DOHH2 (cell line): Measurements from ENCODE around the gene PPARD.

Experiments used
- H3F3A ChIP-seq: fragments of 200-600 bp; sonication (generic), shearing (Covaris generic); 2 replicates; pipeline ENCODE4 v1.6.0; 2016; ENCODE audit warnings: antibody characterized with exemption, mild to moderate bottlenecking; ENCODE audit not compliant: control insufficient read depth, insufficient read depth
- H3K27ac ChIP-seq: fragments of 200-600 bp; sonication (generic); 2 replicates; pipeline ENCODE4 v1.5.1; 2014; ENCODE audit warnings: low read depth, mild to moderate bottlenecking, low read length, moderate library complexity
- H3K27me3 ChIP-seq: fragments of 200-600 bp; sonication (generic); 2 replicates; pipeline ENCODE4 v1.6.1; 2014; ENCODE audit warnings: mild to moderate bottlenecking, low read length, mixed read lengths; ENCODE audit not compliant: control insufficient read depth
- H3K36me3 ChIP-seq: fragments of 200-600 bp; sonication (generic); 2 replicates; pipeline ENCODE4 v1.6.1; 2014; ENCODE audit warnings: mild to moderate bottlenecking, low read length, moderate library complexity, mixed read lengths; ENCODE audit not compliant: control insufficient read depth
- H3K4me1 ChIP-seq: fragments of 200-600 bp; sonication (generic); 2 replicates; pipeline ENCODE4 v1.6.1; 2014; ENCODE audit warnings: mild to moderate bottlenecking, low read length, mixed read lengths; ENCODE audit not compliant: control insufficient read depth
- H3K4me2 ChIP-seq: fragments of 200-600 bp; sonication (generic); 2 replicates; pipeline ENCODE4 v1.6.0; 2014; ENCODE audit warnings: mild to moderate bottlenecking, low read length, moderate library complexity
- H3K4me3 ChIP-seq: fragments of 200-600 bp; sonication (generic); 2 replicates; pipeline ENCODE4 v1.5.1; 2014; ENCODE audit warnings: mild to moderate bottlenecking, low read length, mixed read lengths
- H3K79me2 ChIP-seq: fragments of 200-600 bp; sonication (generic); 2 replicates; pipeline ENCODE4 v1.6.1; 2014; ENCODE audit warnings: mild to moderate bottlenecking, low read length, mixed read lengths; ENCODE audit not compliant: control insufficient read depth
- H3K9me2 ChIP-seq: fragments of 200-600 bp; sonication (generic); replicated peaks from 2 replicates; pipeline ENCODE4 v1.6.1; 2014; ENCODE audit warnings: mild to moderate bottlenecking, low read length, mixed read lengths; ENCODE audit not compliant: control insufficient read depth
- H3K9me3 ChIP-seq: fragments of 200-600 bp; sonication (generic); 2 replicates; pipeline ENCODE4 v1.6.1; 2014; ENCODE audit warnings: antibody characterized with exemption, low read length, mixed read lengths; ENCODE audit not compliant: control insufficient read depth, insufficient read depth
- H4K20me1 ChIP-seq: fragments of 200-600 bp; sonication (generic); 2 replicates; pipeline ENCODE4 v1.6.0; 2014; ENCODE audit warnings: low read depth, mild to moderate bottlenecking, antibody characterized with exemption, low read length, moderate library complexity; ENCODE audit not compliant: control insufficient read depth, insufficient read depth
- CTCF ChIP-seq: fragments of 200-600 bp; sonication (generic); IDR thresholded peaks from one replicate; pipeline ENCODE4 v1.5.1; 2014; ENCODE audit warnings: antibody characterized with exemption, mild to moderate bottlenecking, low read depth, low read length; ENCODE audit not compliant: poor library complexity, severe bottlenecking
- EZH2phosphoT487 ChIP-seq: fragments of 200-600 bp; sonication (generic); IDR thresholded peaks from 2 replicates; pipeline ENCODE4 v1.6.1; 2017; ENCODE audit warnings: borderline replicate concordance, mild to moderate bottlenecking, antibody characterized with exemption, low read length, moderate library complexity, mixed read lengths

PPARD gene

GRCh38 chr6:35363293-35363750 lies 21.0 kb downstream of the PPARD start:
- Histone ChIP-seq H3K79me2 (no peaks in the 10 kb centered on the region; the same call in 1 of the 2 replicates), H3K4me2 (peak overlapping the region; percentile 55), H3K9me3 (no peaks in the 10 kb centered on the region), H3K27ac (peak overlapping the region; percentile 32), H3K36me3 (0 out of 2 replicates have a peak, but pooled peaks cover 3% of the 10 kb centered on the region), H3K27me3 (no peaks in the 10 kb centered on the region), H3K9me2 (no peaks in the 10 kb centered on the region), H3K4me3 (peak overlapping the region; percentile 33), H4K20me1 (no peaks in the 10 kb centered on the region), H3F3A (no peaks in the 10 kb centered on the region), H3K4me1 (peaks cover 23% of the 10 kb centered on the region)
- TF ChIP-seq EZH2phosphoT487 (no peak), CTCF (no peak)

GRCh38 chr6:35365594-35366203 lies 23.3 kb downstream of the PPARD start:
- H3F3A ChIP-seq, result peaks cover 2% of the 10 kb centered on the region; the same call in 1 of the 2 replicates
- H3K27me3 ChIP-seq, result no peaks in the 10 kb centered on the region
- H3K9me2 ChIP-seq, result no peaks in the 10 kb centered on the region
- no peaks in the 10 kb centered on the region for H3K9me3 ChIP-seq
- peaks cover 15% of the 10 kb centered on the region for H3K79me2 ChIP-seq
- TF ChIP-seq CTCF (no peak), EZH2phosphoT487 (no peak)
- H3K27ac ChIP-seq, result no peak overlapping the region
- H3K4me3 ChIP-seq, result no peak overlapping the region
- no peak overlapping the region for H3K4me2 ChIP-seq
- peaks cover 46% of the 10 kb centered on the region for H3K4me1 ChIP-seq
- H4K20me1 ChIP-seq, result no peaks in the 10 kb centered on the region
- H3K36me3 ChIP-seq, result 0 out of 2 replicates have a peak, but pooled peaks cover 3% of the 10 kb centered on the region

- no peak for TF ChIP-seq CTCF
- TF ChIP-seq EZH2phosphoT487, result no peak
- no peaks in the 10 kb centered on the region for H3K27me3 ChIP-seq
- H3F3A ChIP-seq, result peaks cover 5% of the 10 kb centered on the region
- no peaks in the 10 kb centered on the region for H3K9me3 ChIP-seq
- H3K4me1 ChIP-seq, result peaks cover 51% of the 10 kb centered on the region
- H3K4me3 ChIP-seq, result no peak overlapping the region
- no peak overlapping the region for H3K4me2 ChIP-seq
- H3K9me2 ChIP-seq, result no peaks in the 10 kb centered on the region
- peaks cover 16% of the 10 kb centered on the region for H3K79me2 ChIP-seq
- H3K36me3 ChIP-seq, result 0 out of 2 replicates have a peak, but pooled peaks cover 3% of the 10 kb centered on the region
- no peaks in the 10 kb centered on the region for H4K20me1 ChIP-seq
- no peak overlapping the region for H3K27ac ChIP-seq
Observed at GRCh38 chr6:35366204-35366596, 23.8 kb downstream of the PPARD start.
